Measurements from ENCODE around the gene NENF. TPM values are rescaled to one million over a fixed set of nuclear protein-coding genes. Genes with fewer than 3 reads are reported as not detected.
"Not testable (repeated sequence)": the region's sequence is repeated elsewhere in the genome, so short reads cannot be mapped to it uniquely, and the experiment has no call there.

NENF gene
- total and polyA plus RNA-seq, 2 donors (not counting 1 experiment from before 2014, with no cell fraction given) = 10.6 to 20.3 TPM

DNA sequence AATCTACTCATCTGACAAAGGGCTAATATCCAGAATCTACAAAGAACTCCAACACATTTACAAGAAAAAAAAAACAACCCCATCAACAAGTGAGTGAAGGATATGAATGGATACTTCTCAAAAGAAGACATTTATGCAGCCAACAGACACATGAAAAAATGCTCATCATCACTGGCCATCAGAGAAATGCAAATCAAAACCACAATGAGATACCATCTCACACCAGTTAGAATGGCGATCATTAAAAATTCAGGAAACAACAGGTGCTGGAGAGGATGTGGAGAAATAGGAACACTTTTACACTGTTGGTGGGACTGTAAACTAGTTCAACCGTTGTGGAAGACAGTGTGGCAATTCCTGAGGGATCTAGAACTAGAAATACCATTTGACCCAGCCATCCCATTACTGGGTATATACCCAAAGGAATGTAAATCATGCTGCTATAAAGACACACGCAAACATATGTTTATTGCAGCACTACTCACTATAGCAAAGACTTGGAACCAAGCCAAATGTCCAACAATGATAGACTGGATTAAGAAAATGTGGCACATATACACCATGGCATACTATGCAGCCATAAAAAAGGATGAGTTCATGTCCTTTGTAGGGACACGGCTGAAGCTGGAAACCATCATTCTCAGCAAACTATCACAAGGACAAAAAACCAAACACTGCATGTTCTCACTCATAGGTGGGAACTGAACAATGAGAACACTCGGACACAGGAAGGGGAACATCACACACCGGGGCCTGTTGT lies 36.9 kb upstream of the NENF start:
- H3K27me3 Mint-ChIP-seq; H3K4me2 ChIP-seq (replicated peaks; ENCODE audit: low read depth, low read length, poor library complexity, severe bottlenecking); POLR2A ChIA-PET; H4K20me1 ChIP-seq (ENCODE audit: control insufficient read depth, insufficient read depth, low read length, poor library complexity, severe bottlenecking); H3K9me3 Mint-ChIP-seq (ENCODE audit: insufficient read depth); DNase-seq; H3K9ac ChIP-seq (ENCODE audit: low read length); H3K27ac Mint-ChIP-seq; H3K27ac ChIP-seq (ENCODE audit: low read length in 2 of 2); H3K4me1 ChIP-seq (ENCODE audit: control insufficient read depth in 2 of 2, insufficient read depth in 2 of 2, low read length in 2 of 2); H3K4me3 Mint-ChIP-seq; H2AFZ ChIP-seq (ENCODE audit: insufficient read depth, low read depth, low read length, poor library complexity, severe bottlenecking); intact Hi-C loops (cut with micrococcal nuclease); H3K4me3 ChIP-seq (ENCODE audit: control extremely low read depth in 1 of 5, extremely low read depth in 1 of 5, insufficient read depth in 1 of 5, low read depth in 2 of 5, low read length in 4 of 5); ATAC-seq (ENCODE audit: low read depth); H3K27me3 ChIP-seq (replicated peaks in 1 of 4; ENCODE audit: control extremely low read depth in 1 of 4, control insufficient read depth in 3 of 4, insufficient read depth in 4 of 4, low read length in 3 of 4): not testable (repeated sequence)
- H3K9me3 ChIP-seq (ENCODE audit: control extremely low read depth in 1 of 3, control insufficient read depth in 2 of 3, insufficient read depth in 1 of 3, low read length in 2 of 3) = peaks cover 2 to 15% (median 6%) of the 10 kb centered on the region in 3 donors
- peaks cover 16% of the 10 kb centered on the region for H3K79me2 ChIP-seq (ENCODE audit: control insufficient read depth, insufficient read depth, low read length)
- peaks cover 5 to 19% of the 10 kb centered on the region in 2 experiments for H3K36me3 ChIP-seq (replicated peaks in 1 of 2; ENCODE audit: control extremely low read depth in 1 of 2, control insufficient read depth in 1 of 2, extremely low read depth in 1 of 2, insufficient read depth in 2 of 2, low read length in 1 of 2)
- no CpG with 5 or more reads among the region's 6 CpGs for WGBS (ENCODE audit: insufficient coverage)
- CTCF ChIA-PET = interaction anchor here (0.7 to 1.2 kb wide), 2 partner anchors 59 to 60 kb away, joined by 3 to 6 read pairs; no protein-coding TSS in a partner anchor
- peaks cover 11% of the 10 kb centered on the region for H3K4me1 Mint-ChIP-seq

DNA sequence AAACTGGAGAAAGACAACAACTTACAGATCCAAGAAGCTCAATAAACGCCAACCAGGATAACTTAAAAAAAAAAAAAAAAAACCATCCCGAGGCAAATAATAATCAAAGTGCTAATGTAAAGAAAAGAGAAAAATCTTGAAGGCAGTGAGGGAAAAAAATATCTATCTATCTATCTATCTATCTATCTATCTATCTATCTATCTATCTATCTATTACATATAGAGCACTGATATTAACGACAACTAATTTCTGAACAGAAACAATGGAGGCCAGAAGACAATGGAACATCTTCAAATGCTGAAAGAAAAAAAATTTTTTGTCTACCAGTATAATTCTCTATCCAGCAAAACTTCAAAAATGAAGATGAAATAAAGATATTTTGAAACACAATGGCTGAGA lies 36.1 kb upstream of the NENF start:
- ATAC-seq (ENCODE audit: low read depth) (no peak), DNase-seq (no peak)
- Histone ChIP-seq H3K4me3 (ENCODE audit: control extremely low read depth in 1 of 5, extremely low read depth in 1 of 5, insufficient read depth in 1 of 5, low read depth in 2 of 5, low read length in 4 of 5) (no peak overlapping the region), H3K9me3 (ENCODE audit: control extremely low read depth in 1 of 3, control insufficient read depth in 2 of 3, insufficient read depth in 1 of 3, low read length in 2 of 3) (peaks cover 0 to 15% (median 2%) of the 10 kb centered on the region in 3 donors), H3K4me2 (replicated peaks; ENCODE audit: low read depth, low read length, poor library complexity, severe bottlenecking) (no peak overlapping the region), H3K79me2 (ENCODE audit: control insufficient read depth, insufficient read depth, low read length) (peaks cover 16% of the 10 kb centered on the region), H2AFZ (ENCODE audit: insufficient read depth, low read depth, low read length, poor library complexity, severe bottlenecking) (no peak overlapping the region), H3K36me3 (replicated peaks in 1 of 2; ENCODE audit: control extremely low read depth in 1 of 2, control insufficient read depth in 1 of 2, extremely low read depth in 1 of 2, insufficient read depth in 2 of 2, low read length in 1 of 2) (peaks cover 5 to 19% of the 10 kb centered on the region in 2 experiments), H3K27me3 (replicated peaks in 1 of 4; ENCODE audit: control extremely low read depth in 1 of 4, control insufficient read depth in 3 of 4, insufficient read depth in 4 of 4, low read length in 3 of 4) (no peaks in the 10 kb centered on the region), H4K20me1 (ENCODE audit: control insufficient read depth, insufficient read depth, low read length, poor library complexity, severe bottlenecking) (no peaks in the 10 kb centered on the region), H3K4me1 (ENCODE audit: control insufficient read depth in 2 of 2, insufficient read depth in 2 of 2, low read length in 2 of 2) (no peaks in the 10 kb centered on the region), H3K27ac (ENCODE audit: low read length in 2 of 2) (no peak overlapping the region), H3K9ac (ENCODE audit: low read length) (no peak overlapping the region)
- Mint-ChIP-seq H3K4me1 (peaks cover 11% of the 10 kb centered on the region), H3K9me3 (ENCODE audit: insufficient read depth) (no peaks in the 10 kb centered on the region), H3K27ac (no peak overlapping the region), H3K4me3 (no peak overlapping the region), H3K27me3 (no peaks in the 10 kb centered on the region)
- WGBS (ENCODE audit: insufficient coverage) = no CpG with 5 or more reads among the region's 3 CpGs
- intact Hi-C loops (cut with micrococcal nuclease) = no loop called here
- ChIA-PET POLR2A (no interaction called here), CTCF (interaction anchor here (0.7 to 1.2 kb wide), 2 partner anchors 58 to 59 kb away, joined by 3 to 6 read pairs; no protein-coding TSS in a partner anchor)
- TF ChIP-seq EZH2 (IDR thresholded peaks at IDR 0.05; ENCODE audit: borderline replicate concordance, insufficient read depth, low read depth, low read length, poor library complexity, severe bottlenecking) = no peak
- TF ChIP-seq, protein P1, sequence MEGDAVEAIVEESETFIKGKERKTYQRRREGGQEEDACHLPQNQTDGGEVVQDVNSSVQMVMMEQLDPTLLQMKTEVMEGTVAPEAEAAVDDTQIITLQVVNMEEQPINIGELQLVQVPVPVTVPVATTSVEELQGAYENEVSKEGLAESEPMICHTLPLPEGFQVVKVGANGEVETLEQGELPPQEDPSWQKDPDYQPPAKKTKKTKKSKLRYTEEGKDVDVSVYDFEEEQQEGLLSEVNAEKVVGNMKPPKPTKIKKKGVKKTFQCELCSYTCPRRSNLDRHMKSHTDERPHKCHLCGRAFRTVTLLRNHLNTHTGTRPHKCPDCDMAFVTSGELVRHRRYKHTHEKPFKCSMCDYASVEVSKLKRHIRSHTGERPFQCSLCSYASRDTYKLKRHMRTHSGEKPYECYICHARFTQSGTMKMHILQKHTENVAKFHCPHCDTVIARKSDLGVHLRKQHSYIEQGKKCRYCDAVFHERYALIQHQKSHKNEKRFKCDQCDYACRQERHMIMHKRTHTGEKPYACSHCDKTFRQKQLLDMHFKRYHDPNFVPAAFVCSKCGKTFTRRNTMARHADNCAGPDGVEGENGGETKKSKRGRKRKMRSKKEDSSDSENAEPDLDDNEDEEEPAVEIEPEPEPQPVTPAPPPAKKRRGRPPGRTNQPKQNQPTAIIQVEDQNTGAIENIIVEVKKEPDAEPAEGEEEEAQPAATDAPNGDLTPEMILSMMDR (IDR thresholded peaks at IDR 0.05) = no peak
